Fibroblast of pulmonary artery (primary cell): ENCODE measurements around the gene FAXC.

Source experiments
- DNase-seq: peaks from one replicate; pipeline ENCODE4 v3.0.0-alpha.2; 2010; ENCODE audit warnings: low read depth
- H3K4me3 ChIP-seq: replicated peaks from 2 replicates; pipeline ENCODE4 v1.5.1; 2011; ENCODE audit warnings: low read depth, mild to moderate bottlenecking, control low read depth, low read length, moderate library complexity
- CTCF ChIP-seq: IDR thresholded peaks from 2 replicates; pipeline ENCODE4 v1.5.1; 2011; ENCODE audit warnings: mild to moderate bottlenecking, control low read depth, low read length, inconsistent platforms; ENCODE audit errors: missing control alignments

The FAXC gene

DNA sequence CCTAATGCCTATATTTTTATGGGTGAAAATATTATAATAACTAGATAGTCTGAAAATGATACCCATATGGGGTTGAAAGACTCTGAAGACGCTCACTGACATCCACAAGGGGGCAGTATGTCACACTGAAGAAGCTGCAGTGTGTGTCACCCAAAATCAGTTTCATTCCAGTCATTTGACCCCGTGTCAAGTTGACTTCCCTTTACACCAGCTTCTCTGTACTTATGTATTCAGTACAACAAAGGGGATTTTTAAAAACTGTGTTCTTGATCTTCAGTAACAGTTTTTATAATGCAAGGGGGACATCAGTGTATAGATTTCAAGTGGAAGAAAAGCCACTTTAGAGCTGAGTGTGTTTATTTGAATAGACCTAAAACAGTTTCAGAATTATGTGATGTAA lies 19.3 kb downstream of the FAXC start:
- peak; percentile 93 for TF ChIP-seq CTCF
- no peak overlapping the region for H3K4me3 ChIP-seq
- peak; percentile 78 for DNase-seq

GRCh38 chr6:99324996-99325395 lies 24.5 kb downstream of the FAXC start:
- H3K4me3 ChIP-seq, result no peak overlapping the region
- TF ChIP-seq CTCF, result no peak
- no peak for DNase-seq

GRCh38 chr6:99318566-99318965 lies 30.9 kb downstream of the FAXC start:
- H3K4me3 ChIP-seq, result no peak overlapping the region
- no peak for TF ChIP-seq CTCF
- no peak for DNase-seq

GRCh38 chr6:99312354-99312753 lies 37.1 kb downstream of the FAXC start:
- no peak for DNase-seq
- no peak overlapping the region for H3K4me3 ChIP-seq
- TF ChIP-seq CTCF, result no peak

DNA sequence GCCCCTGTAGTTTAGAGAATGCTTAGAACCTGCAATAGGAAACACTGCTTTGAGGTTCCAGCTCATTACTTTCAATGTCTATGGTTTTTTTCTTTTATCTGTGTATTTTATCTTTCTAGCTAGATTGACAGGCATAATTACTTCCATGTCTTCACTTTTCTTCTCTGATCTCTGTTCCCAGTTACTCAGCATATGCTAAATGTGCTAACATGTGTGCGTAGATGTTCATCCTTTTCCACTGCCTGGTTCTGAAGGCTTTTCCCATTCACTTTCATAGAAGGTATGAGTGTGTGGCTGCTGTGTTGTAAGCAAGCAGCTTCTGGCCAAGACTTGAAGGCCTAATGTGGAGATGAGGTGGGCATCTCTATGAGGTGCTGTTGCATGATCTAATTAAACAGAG lies 38.9 kb downstream of the FAXC start:
- no peak for DNase-seq
- H3K4me3 ChIP-seq, result no peak overlapping the region
- no peak for TF ChIP-seq CTCF

GRCh38 chr6:99309557-99309956 lies 39.9 kb downstream of the FAXC start:
- DNase-seq, result no peak
- no peak for TF ChIP-seq CTCF
- H3K4me3 ChIP-seq, result no peak overlapping the region

- DNase-seq, result no peak
- no peak for TF ChIP-seq CTCF
- H3K4me3 ChIP-seq, result no peak overlapping the region
Measured at GRCh38 chr6:99308788-99309187, 40.7 kb downstream of the FAXC start.
